Measurements from ENCODE around the gene PCDHGA8.
A peak's percentile ranks its signal among the peaks of the same experiment; 100 is the strongest.
"Not testable (repeated sequence)": the region's sequence is repeated elsewhere in the genome, so short reads cannot be mapped to it uniquely, and the experiment has no call there.

Gene PCDHGA8

DNA sequence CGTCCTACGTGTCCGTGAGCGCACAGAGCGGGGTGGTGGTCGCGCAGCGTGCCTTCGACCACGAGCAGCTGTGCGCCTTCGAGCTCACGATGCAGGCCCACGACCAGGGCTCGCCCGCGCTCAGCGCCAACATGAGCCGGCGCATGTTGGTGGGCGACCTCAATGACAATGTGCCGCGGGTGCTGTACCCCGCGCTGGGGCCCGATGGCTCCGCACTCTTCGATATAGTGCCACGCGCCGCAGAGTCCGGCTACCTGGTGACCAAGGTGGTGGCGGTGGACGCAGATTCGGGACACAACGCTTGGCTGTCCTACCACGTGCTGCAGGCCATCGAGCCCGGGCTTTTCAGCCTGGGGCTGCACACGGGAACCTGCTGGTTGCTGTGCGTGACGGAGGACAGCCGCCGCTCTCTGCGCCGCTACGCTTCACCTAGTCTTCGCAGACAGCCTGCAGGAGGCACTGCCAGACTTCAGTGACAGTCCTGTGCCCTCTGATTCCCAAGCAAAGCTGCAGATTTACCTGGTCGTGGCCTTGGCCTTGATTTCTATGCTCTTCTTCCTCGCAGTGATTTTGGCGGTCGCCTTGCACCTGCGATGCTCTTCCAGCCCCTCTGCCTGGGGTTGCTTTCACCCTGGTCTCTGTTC is 35.5 kb downstream of the PCDHGA8 start:
- no peak overlapping the region for H3K9ac ChIP-seq (ENCODE audit: low read length)
- DNase-seq (ENCODE audit: low read depth) = no peak
- H3K36me3 ChIP-seq (ENCODE audit: control insufficient read depth, insufficient read depth, low read length, severe bottlenecking) = peaks cover 12% of the 10 kb centered on the region
- peaks cover 35% of the 10 kb centered on the region for H3K9me3 ChIP-seq (ENCODE audit: control insufficient read depth, low read length)
- H3K4me1 ChIP-seq (ENCODE audit: control insufficient read depth, insufficient read depth, low read length) = peaks cover 16% of the 10 kb centered on the region
- no peaks in the 10 kb centered on the region for H3K27me3 ChIP-seq (replicated peaks; ENCODE audit: control insufficient read depth, insufficient read depth, low read length)
- H3K4me3 ChIP-seq (ENCODE audit: low read length) = no peak overlapping the region

GRCh38 chr5:141430332-141431113 is 38.1 kb downstream of the PCDHGA8 start, which contains the start of gene PCDHGA12:
Gene PCDHGA12 (plus strand): TSS chr5:141430507. CDS start chr5:141430760, 253 bp downstream.
- peak; percentile 36 for DNase-seq (ENCODE audit: low read depth)

GRCh38 chr5:141431286-141431685 is 38.9 kb downstream of the PCDHGA8 start:
- Histone ChIP-seq H3K27me3 (replicated peaks; ENCODE audit: control insufficient read depth, insufficient read depth, low read length) (no peaks in the 10 kb centered on the region), H3K36me3 (ENCODE audit: control insufficient read depth, insufficient read depth, low read length, severe bottlenecking) (peaks cover 12% of the 10 kb centered on the region), H3K9ac (ENCODE audit: low read length) (peak overlapping the region; percentile 83), H3K4me3 (ENCODE audit: low read length) (peak overlapping the region; percentile 85), H3K4me1 (ENCODE audit: control insufficient read depth, insufficient read depth, low read length) (peaks cover 16% of the 10 kb centered on the region), H3K9me3 (ENCODE audit: control insufficient read depth, low read length) (peaks cover 26% of the 10 kb centered on the region)
- no peak for DNase-seq (ENCODE audit: low read depth)

More at GRCh38 chr5:141430332-141431113, 38.1 kb downstream of the PCDHGA8 start, which contains the start of gene PCDHGA12:
- Histone ChIP-seq H3K9me3 (ENCODE audit: control insufficient read depth, low read length) (peaks cover 26% of the 10 kb centered on the region), H3K27me3 (replicated peaks; ENCODE audit: control insufficient read depth, insufficient read depth, low read length) (no peaks in the 10 kb centered on the region), H3K36me3 (ENCODE audit: control insufficient read depth, insufficient read depth, low read length, severe bottlenecking) (peaks cover 12% of the 10 kb centered on the region), H3K4me1 (ENCODE audit: control insufficient read depth, insufficient read depth, low read length) (peaks cover 16% of the 10 kb centered on the region), H3K9ac (ENCODE audit: low read length) (peak within 1 kb of the TSS; percentile 83), H3K4me3 (ENCODE audit: low read length) (peak within 1 kb of the TSS; percentile 85)

- peaks cover 19% of the 10 kb centered on the region for H3K9me3 ChIP-seq (ENCODE audit: control insufficient read depth, low read length)
- peak overlapping the region; percentile 85 for H3K4me3 ChIP-seq (ENCODE audit: low read length)
Measured at GRCh38 chr5:141432308-141432707, 39.9 kb downstream of the PCDHGA8 start.

GRCh38 chr5:141432726-141433125 is 40.3 kb downstream of the PCDHGA8 start:
- H3K36me3 ChIP-seq (ENCODE audit: control insufficient read depth, insufficient read depth, low read length, severe bottlenecking); DNase-seq (ENCODE audit: low read depth); H3K27me3 ChIP-seq (replicated peaks; ENCODE audit: control insufficient read depth, insufficient read depth, low read length); H3K9ac ChIP-seq (ENCODE audit: low read length): not testable (repeated sequence)
- peaks cover 16% of the 10 kb centered on the region for H3K4me1 ChIP-seq (ENCODE audit: control insufficient read depth, insufficient read depth, low read length)
- H3K9me3 ChIP-seq (ENCODE audit: control insufficient read depth, low read length) = peaks cover 15% of the 10 kb centered on the region
- H3K4me3 ChIP-seq (ENCODE audit: low read length) = peak overlapping the region; percentile 85

More at GRCh38 chr5:141432308-141432707, 39.9 kb downstream of the PCDHGA8 start:
- Histone ChIP-seq H3K36me3 (ENCODE audit: control insufficient read depth, insufficient read depth, low read length, severe bottlenecking) (peaks cover 11% of the 10 kb centered on the region), H3K4me1 (ENCODE audit: control insufficient read depth, insufficient read depth, low read length) (peaks cover 16% of the 10 kb centered on the region), H3K9ac (ENCODE audit: low read length) (peak overlapping the region; percentile 83)
- H3K27me3 ChIP-seq (replicated peaks; ENCODE audit: control insufficient read depth, insufficient read depth, low read length); DNase-seq (ENCODE audit: low read depth): not testable (repeated sequence)

DNA sequence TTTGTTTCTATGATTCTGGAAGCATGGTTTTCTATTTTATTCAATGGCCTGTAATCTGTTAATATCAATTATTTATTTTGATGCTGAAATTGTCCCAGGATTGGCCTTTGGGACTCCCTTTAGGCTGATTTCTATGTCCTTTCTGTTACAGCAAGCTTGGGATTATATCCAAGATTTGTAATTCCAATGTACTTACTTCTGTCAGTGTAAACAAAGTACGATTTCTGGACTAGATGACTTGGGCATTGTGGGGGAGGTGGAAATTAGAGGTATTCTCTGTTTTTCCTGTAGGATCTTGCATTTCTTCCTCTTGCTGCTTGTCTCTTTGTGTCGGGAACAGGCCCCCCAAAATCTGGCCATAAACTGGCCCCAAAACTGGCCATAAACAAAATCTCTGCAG is 41.6 kb downstream of the PCDHGA8 start:
- peaks cover 10% of the 10 kb centered on the region for H3K9me3 ChIP-seq (ENCODE audit: control insufficient read depth, low read length)

DNA sequence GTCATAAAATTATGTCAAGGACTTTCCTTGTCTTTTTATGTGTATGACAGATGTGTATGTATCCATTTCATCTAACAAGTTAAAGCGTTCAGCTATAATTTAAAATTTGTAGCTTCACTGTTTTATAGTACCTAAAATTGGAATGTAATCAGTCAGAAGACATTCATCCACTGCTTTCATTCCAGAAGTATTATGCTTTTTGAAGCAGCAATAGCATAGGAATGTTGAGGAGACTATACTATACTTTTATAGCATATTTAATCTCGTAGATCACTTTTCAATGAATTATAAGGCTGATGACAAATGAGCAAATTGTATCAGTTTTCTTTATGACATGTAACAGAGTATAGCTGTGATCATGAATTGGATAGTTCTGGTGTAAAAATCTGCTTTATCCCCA is 44.8 kb downstream of the PCDHGA8 start:
- Histone ChIP-seq H3K36me3 (ENCODE audit: control insufficient read depth, insufficient read depth, low read length, severe bottlenecking) (no peaks in the 10 kb centered on the region), H3K27me3 (replicated peaks; ENCODE audit: control insufficient read depth, insufficient read depth, low read length) (no peaks in the 10 kb centered on the region), H3K9me3 (ENCODE audit: control insufficient read depth, low read length) (no peaks in the 10 kb centered on the region), H3K4me1 (ENCODE audit: control insufficient read depth, insufficient read depth, low read length) (peaks cover under 1% of the 10 kb centered on the region), H3K4me3 (ENCODE audit: low read length) (no peak overlapping the region), H3K9ac (ENCODE audit: low read length) (no peak overlapping the region)
- DNase-seq (ENCODE audit: low read depth) = peak; percentile 31

More for the DNA sequence above, 41.6 kb downstream of the PCDHGA8 start:
- Histone ChIP-seq H3K9ac (ENCODE audit: low read length) (no peak overlapping the region), H3K4me1 (ENCODE audit: control insufficient read depth, insufficient read depth, low read length) (peaks cover 16% of the 10 kb centered on the region), H3K36me3 (ENCODE audit: control insufficient read depth, insufficient read depth, low read length, severe bottlenecking) (no peaks in the 10 kb centered on the region), H3K27me3 (replicated peaks; ENCODE audit: control insufficient read depth, insufficient read depth, low read length) (no peaks in the 10 kb centered on the region), H3K4me3 (ENCODE audit: low read length) (peak overlapping the region; percentile 1)
- peak; percentile 21 for DNase-seq (ENCODE audit: low read depth)

- DNase-seq (ENCODE audit: low read depth) = no peak
- no peak overlapping the region for H3K9ac ChIP-seq (ENCODE audit: low read length)
- no peaks in the 10 kb centered on the region for H3K9me3 ChIP-seq (ENCODE audit: control insufficient read depth, low read length)
- no peak overlapping the region for H3K4me3 ChIP-seq (ENCODE audit: low read length)
- H3K36me3 ChIP-seq (ENCODE audit: control insufficient read depth, insufficient read depth, low read length, severe bottlenecking) = no peaks in the 10 kb centered on the region
- no peaks in the 10 kb centered on the region for H3K4me1 ChIP-seq (ENCODE audit: control insufficient read depth, insufficient read depth, low read length)
- no peaks in the 10 kb centered on the region for H3K27me3 ChIP-seq (replicated peaks; ENCODE audit: control insufficient read depth, insufficient read depth, low read length)
Measured at GRCh38 chr5:141439411-141440141, 47.1 kb downstream of the PCDHGA8 start.

GRCh38 chr5:141440341-141440740 is 47.9 kb downstream of the PCDHGA8 start:
- Histone ChIP-seq H3K9me3 (ENCODE audit: control insufficient read depth, low read length) (no peaks in the 10 kb centered on the region), H3K4me1 (ENCODE audit: control insufficient read depth, insufficient read depth, low read length) (no peaks in the 10 kb centered on the region), H3K27me3 (replicated peaks; ENCODE audit: control insufficient read depth, insufficient read depth, low read length) (no peaks in the 10 kb centered on the region), H3K9ac (ENCODE audit: low read length) (no peak overlapping the region), H3K36me3 (ENCODE audit: control insufficient read depth, insufficient read depth, low read length, severe bottlenecking) (no peaks in the 10 kb centered on the region), H3K4me3 (ENCODE audit: low read length) (no peak overlapping the region)
- no peak for DNase-seq (ENCODE audit: low read depth)

DNA sequence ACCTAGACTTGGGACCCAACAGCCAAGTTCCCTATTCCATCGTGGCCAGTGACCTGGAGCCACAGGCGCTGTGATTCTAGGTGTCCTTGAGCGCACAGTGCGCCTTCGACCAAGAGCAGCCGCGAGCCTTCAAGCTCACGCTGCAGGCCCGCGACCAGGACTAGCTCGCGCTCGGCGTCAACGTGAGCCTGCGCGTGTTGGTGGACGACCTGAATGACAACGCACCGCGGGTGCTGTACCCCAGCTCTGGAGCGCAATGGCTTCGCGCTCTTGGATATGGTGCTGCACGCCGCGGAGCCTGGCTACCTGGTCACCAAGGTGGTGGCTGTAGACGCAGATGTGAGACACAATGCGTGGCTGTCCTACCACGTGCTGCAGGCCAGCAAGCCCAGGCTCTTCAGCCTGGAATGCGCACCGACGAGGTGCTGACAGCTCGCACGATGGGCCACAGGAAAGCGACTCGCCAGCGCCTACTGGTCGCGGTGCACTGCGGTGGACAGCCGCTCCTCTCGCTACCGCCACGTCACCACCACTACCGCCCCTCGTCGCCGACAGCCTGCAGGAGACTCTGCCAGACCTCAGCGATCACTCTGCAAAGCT is 49.2 kb downstream of the PCDHGA8 start:
- H3K4me1 ChIP-seq (ENCODE audit: control insufficient read depth, insufficient read depth, low read length) = no peaks in the 10 kb centered on the region
- DNase-seq (ENCODE audit: low read depth) = no peak
- no peaks in the 10 kb centered on the region for H3K36me3 ChIP-seq (ENCODE audit: control insufficient read depth, insufficient read depth, low read length, severe bottlenecking)
- H3K9me3 ChIP-seq (ENCODE audit: control insufficient read depth, low read length) = no peaks in the 10 kb centered on the region
- H3K4me3 ChIP-seq (ENCODE audit: low read length) = no peak overlapping the region
- no peak overlapping the region for H3K9ac ChIP-seq (ENCODE audit: low read length)
- no peaks in the 10 kb centered on the region for H3K27me3 ChIP-seq (replicated peaks; ENCODE audit: control insufficient read depth, insufficient read depth, low read length)
